Fibroblast of villous mesenchyme (primary cell): ENCODE measurements around the gene KIF13A. TPM values are rescaled to one million over a fixed set of nuclear protein-coding genes. Genes with fewer than 3 reads are reported as not detected.

Experiments
- DNase-seq: peaks from one replicate; pipeline ENCODE4 v3.0.0-alpha.2; 2010; ENCODE audit warnings: low read depth
- H3K4me3 ChIP-seq: 2 replicates; pipeline ENCODE4 v1.5.1; 2011; ENCODE audit warnings: low read depth, mild to moderate bottlenecking, low read length
- CTCF ChIP-seq: IDR thresholded peaks from 2 replicates; pipeline ENCODE4 v1.5.1; 2012; ENCODE audit warnings: low read depth, mild to moderate bottlenecking, low read length; ENCODE audit not compliant: insufficient read depth
- total RNA-seq: library from RNA; depleted of rRNA; stranded (reverse); fragments of >200 nt; gene quantifications from 2 replicates; pipeline ENCODE4 v1.2.3, GENCODE V29; 2012

Gene KIF13A
- total RNA-seq, 1 donor: 49.2 TPM

- DNase-seq: no peak
- H3K4me3 ChIP-seq: no peak overlapping the region
- TF ChIP-seq CTCF: no peak
Observed at GRCh38 chr6:17901493-17901892, 85.9 kb downstream of the KIF13A start.

- DNase-seq: no peak
- no peak overlapping the region for H3K4me3 ChIP-seq
- TF ChIP-seq CTCF: no peak
Observed at GRCh38 chr6:17900011-17900410, 87.4 kb downstream of the KIF13A start.

GRCh38 chr6:17899491-17899890 is 87.9 kb downstream of the KIF13A start:
- TF ChIP-seq CTCF: no peak
- DNase-seq: no peak
- H3K4me3 ChIP-seq: no peak overlapping the region

GRCh38 chr6:17897681-17898080 is 89.8 kb downstream of the KIF13A start:
- TF ChIP-seq CTCF: no peak
- H3K4me3 ChIP-seq: no peak overlapping the region
- no peak for DNase-seq

- no peak for TF ChIP-seq CTCF
- no peak for DNase-seq
- H3K4me3 ChIP-seq: no peak overlapping the region
Observed at GRCh38 chr6:17894905-17895304, 92.5 kb downstream of the KIF13A start.

- TF ChIP-seq CTCF: no peak
- H3K4me3 ChIP-seq: no peak overlapping the region
- DNase-seq: no peak
Observed at GRCh38 chr6:17894191-17894590, 93.2 kb downstream of the KIF13A start.

- TF ChIP-seq CTCF: no peak
- no peak for DNase-seq
- no peak overlapping the region for H3K4me3 ChIP-seq
Observed at GRCh38 chr6:17892097-17892686, 95.2 kb downstream of the KIF13A start.
